ENCODE results near the gene STK11IP.

DNA sequence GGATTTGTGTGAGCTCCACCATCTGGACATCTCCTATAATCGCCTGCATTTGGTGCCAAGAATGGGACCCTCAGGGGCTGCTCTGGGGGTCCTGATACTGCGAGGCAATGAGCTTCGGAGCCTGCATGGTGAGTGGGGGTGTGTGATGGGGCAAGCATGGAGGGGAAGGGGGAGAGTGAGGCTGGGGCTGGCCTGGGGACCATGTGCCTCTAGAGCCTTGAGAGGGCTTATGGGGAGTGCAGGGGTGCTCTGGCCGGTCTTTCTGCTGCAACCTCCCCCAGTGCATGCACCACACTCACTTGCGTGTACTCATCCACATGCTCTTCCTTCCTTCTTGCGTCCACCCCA, 7.9 kb downstream of the STK11IP start:
- TF ChIP-seq, protein P1, sequence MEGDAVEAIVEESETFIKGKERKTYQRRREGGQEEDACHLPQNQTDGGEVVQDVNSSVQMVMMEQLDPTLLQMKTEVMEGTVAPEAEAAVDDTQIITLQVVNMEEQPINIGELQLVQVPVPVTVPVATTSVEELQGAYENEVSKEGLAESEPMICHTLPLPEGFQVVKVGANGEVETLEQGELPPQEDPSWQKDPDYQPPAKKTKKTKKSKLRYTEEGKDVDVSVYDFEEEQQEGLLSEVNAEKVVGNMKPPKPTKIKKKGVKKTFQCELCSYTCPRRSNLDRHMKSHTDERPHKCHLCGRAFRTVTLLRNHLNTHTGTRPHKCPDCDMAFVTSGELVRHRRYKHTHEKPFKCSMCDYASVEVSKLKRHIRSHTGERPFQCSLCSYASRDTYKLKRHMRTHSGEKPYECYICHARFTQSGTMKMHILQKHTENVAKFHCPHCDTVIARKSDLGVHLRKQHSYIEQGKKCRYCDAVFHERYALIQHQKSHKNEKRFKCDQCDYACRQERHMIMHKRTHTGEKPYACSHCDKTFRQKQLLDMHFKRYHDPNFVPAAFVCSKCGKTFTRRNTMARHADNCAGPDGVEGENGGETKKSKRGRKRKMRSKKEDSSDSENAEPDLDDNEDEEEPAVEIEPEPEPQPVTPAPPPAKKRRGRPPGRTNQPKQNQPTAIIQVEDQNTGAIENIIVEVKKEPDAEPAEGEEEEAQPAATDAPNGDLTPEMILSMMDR (IDR thresholded peaks at IDR 0.05; ENCODE audit: low read depth, low read length, poor library complexity, severe bottlenecking): no peak
- no peak for TF ChIP-seq EZH2phosphoT487 (IDR thresholded peaks at IDR 0.05; ENCODE audit: borderline replicate concordance, low read length)
